22Rv1 (cell line): Measurements from ENCODE around the gene PTCD3.

Source experiments
- H3K27ac ChIP-seq: fragments of 450-650 bp; 2 replicates; pipeline ENCODE4 v1.5.1; 2017
- ZFX ChIP-seq: fragments of 450-650 bp; IDR thresholded peaks from 2 replicates; pipeline ENCODE4 v1.6.1; 2017; ENCODE audit warnings: antibody characterized with exemption, borderline replicate concordance
- TF ChIP-seq, protein P1 (sequence below): fragments of 450-650 bp; IDR thresholded peaks from 2 replicates; pipeline ENCODE4 v1.5.1; 2017; ENCODE audit warnings: mild to moderate bottlenecking

PTCD3 gene

GRCh38 chr2:86143926-86144685 is 38.1 kb downstream of the PTCD3 start:
- TF ChIP-seq ZFX: no peak
- TF ChIP-seq, protein P1, sequence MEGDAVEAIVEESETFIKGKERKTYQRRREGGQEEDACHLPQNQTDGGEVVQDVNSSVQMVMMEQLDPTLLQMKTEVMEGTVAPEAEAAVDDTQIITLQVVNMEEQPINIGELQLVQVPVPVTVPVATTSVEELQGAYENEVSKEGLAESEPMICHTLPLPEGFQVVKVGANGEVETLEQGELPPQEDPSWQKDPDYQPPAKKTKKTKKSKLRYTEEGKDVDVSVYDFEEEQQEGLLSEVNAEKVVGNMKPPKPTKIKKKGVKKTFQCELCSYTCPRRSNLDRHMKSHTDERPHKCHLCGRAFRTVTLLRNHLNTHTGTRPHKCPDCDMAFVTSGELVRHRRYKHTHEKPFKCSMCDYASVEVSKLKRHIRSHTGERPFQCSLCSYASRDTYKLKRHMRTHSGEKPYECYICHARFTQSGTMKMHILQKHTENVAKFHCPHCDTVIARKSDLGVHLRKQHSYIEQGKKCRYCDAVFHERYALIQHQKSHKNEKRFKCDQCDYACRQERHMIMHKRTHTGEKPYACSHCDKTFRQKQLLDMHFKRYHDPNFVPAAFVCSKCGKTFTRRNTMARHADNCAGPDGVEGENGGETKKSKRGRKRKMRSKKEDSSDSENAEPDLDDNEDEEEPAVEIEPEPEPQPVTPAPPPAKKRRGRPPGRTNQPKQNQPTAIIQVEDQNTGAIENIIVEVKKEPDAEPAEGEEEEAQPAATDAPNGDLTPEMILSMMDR: no peak
- no peak overlapping the region for H3K27ac ChIP-seq

DNA sequence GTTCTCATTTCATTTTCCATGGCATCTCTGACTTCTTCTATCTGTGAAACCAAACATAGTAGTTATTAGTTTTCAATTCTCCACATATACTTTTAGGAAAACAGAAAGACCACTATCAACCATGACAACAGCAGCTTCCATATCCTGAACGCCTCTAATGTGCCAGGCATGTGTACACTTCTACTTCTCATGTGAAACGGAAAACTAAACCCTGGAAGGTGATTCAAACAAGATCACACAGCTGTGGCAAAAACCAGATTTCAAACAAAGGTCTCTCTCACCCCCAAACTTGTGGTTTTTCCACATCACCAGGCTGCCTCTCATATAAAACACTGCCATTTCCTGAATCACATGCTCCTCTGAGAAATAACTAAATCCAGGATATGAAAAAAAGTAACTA is 41.8 kb downstream of the PTCD3 start:
- H3K27ac ChIP-seq: no peak overlapping the region
- no peak for TF ChIP-seq ZFX
- TF ChIP-seq, protein P1: no peak

- TF ChIP-seq ZFX: no peak
- TF ChIP-seq, protein P1: no peak
- no peak overlapping the region for H3K27ac ChIP-seq
These were observed 44.5 kb downstream of the PTCD3 start for GRCh38 chr2:86150502-86150901.

DNA sequence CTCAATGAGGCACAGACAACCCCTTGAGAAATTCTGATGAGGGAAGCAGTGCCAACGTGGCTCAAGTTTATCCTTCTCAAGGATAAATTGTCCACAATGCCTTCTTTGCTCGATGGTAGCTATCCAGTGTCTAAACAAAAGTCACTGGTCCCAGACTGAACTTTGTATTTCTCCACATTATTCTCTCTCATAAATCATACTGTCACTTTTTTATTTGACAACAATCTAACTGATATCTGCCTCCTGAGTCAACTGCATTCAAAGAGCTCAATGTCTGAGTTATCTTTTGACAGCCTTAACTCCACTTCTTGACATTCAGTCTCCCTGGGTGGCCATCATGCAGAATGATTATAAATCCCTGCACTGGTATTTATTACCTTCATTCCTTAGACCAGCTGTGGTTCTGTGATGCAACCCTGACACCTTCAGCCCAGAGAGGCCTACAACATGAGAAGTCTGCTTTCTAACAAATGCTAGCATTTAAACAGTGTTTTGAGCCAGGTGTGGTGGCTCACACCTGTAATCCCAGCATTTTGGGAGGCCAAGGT is 51.0 kb downstream of the PTCD3 start:
- TF ChIP-seq ZFX: no peak
- TF ChIP-seq, protein P1: no peak

DNA sequence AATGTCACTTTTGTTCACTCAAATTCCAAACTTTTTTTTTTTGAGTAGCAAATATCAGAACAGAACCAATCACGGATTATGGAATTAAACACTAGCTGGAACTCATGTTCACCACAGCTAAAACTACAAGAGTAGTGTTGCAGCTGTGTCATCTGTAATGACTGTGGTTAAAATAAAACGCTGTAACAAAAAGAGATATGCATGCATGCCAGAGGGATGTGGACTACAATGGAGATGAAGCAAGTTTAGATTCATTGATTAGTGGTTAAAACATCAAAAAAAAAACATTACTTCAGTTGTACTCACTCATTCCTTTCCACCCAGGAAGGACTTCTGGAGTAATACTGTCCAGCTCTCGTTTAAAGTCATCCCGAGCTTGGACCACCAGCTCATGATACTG is 52.3 kb downstream of the PTCD3 start:
- H3K27ac ChIP-seq: no peak overlapping the region
- TF ChIP-seq, protein P1: no peak
- no peak for TF ChIP-seq ZFX

More for the DNA sequence above, 51.0 kb downstream of the PTCD3 start:
- no peak overlapping the region for H3K27ac ChIP-seq

GRCh38 chr2:86160156-86160952 is 54.3 kb downstream of the PTCD3 start:
- TF ChIP-seq, protein P1: no peak
- TF ChIP-seq ZFX: no peak
- no peak overlapping the region for H3K27ac ChIP-seq
